Fibroblast of lung (primary cell): ENCODE measurements around the gene WTIP. TPM values are rescaled to one million over a fixed set of nuclear protein-coding genes. Genes with fewer than 3 reads are reported as not detected.
"Not testable (repeated sequence)": the region's sequence is repeated elsewhere in the genome, so short reads cannot be mapped to it uniquely, and the experiment has no call there.

Experiments used
- DNase-seq, 2 donors: peaks; one replicate each; pipeline versions ENCODE4 v3.0.0 to v3.0.0-alpha.2; 2010; ENCODE audit warnings: low read depth in 2 of 2
- H2AFZ ChIP-seq: 2 replicates; pipeline ENCODE4 v1.5.1; 2012; ENCODE audit warnings: low read length, control low read depth, inconsistent platforms
- H3K27ac ChIP-seq: 2 replicates; pipeline ENCODE4 v1.5.1; 2011; ENCODE audit warnings: low read length, control low read depth; ENCODE audit not compliant: insufficient read depth
- H3K27me3 ChIP-seq: 2 replicates; pipeline ENCODE4 v1.5.1; 2011; ENCODE audit warnings: mild to moderate bottlenecking, low read length; ENCODE audit not compliant: control insufficient read depth, insufficient read depth
- H3K36me3 ChIP-seq: 2 replicates; pipeline ENCODE4 v1.5.1; 2011; ENCODE audit warnings: low read length; ENCODE audit not compliant: control insufficient read depth, insufficient read depth
- H3K4me1 ChIP-seq: 2 replicates; pipeline ENCODE4 v1.5.1; 2011; ENCODE audit warnings: low read length; ENCODE audit not compliant: control insufficient read depth, insufficient read depth; ENCODE audit errors: extremely low read depth
- H3K4me2 ChIP-seq: 2 replicates; pipeline ENCODE4 v1.5.1; 2011; ENCODE audit warnings: low read length, control low read depth; ENCODE audit not compliant: insufficient read depth; ENCODE audit errors: extremely low read depth
- H3K4me3 ChIP-seq, 4 experiments: fragments of 200-600 bp in 1 of 4; sonication (generic) in 1 of 4; replicated peaks in 1 of 4; 2 replicates each; pipeline ENCODE4 v1.5.1; 2011 to 2016; ENCODE audit warnings: low read length in 4 of 4, low read depth in 3 of 4, mild to moderate bottlenecking in 3 of 4, control low read depth in 2 of 4, inconsistent platforms in 1 of 4, mixed read lengths in 1 of 4; ENCODE audit not compliant: insufficient read depth in 1 of 4; ENCODE audit errors: control extremely low read depth in 1 of 4
- H3K79me2 ChIP-seq: 2 replicates; pipeline ENCODE4 v1.5.1; 2012; ENCODE audit warnings: mild to moderate bottlenecking, low read length, inconsistent platforms; ENCODE audit not compliant: control insufficient read depth, insufficient read depth
- H3K9ac ChIP-seq: 2 replicates; pipeline ENCODE4 v1.5.1; 2011; ENCODE audit warnings: mild to moderate bottlenecking, low read length, control low read depth; ENCODE audit not compliant: insufficient read depth
- H3K9me3 ChIP-seq: 2 replicates; pipeline ENCODE4 v1.5.1; 2012; ENCODE audit warnings: low read depth, low read length; ENCODE audit not compliant: control insufficient read depth, insufficient read depth
- H4K20me1 ChIP-seq: 2 replicates; pipeline ENCODE4 v1.5.1; 2011; ENCODE audit warnings: low read length; ENCODE audit not compliant: control insufficient read depth, insufficient read depth; ENCODE audit errors: extremely low read depth
- CTCF ChIP-seq, 2 donors: IDR thresholded peaks in 1 of 2; conservative IDR thresholded peaks in 1 of 2; 1 replicate in 1 of 2; 2 replicates in 1 of 2; pipeline ENCODE4 v1.5.1; 2011 to 2012; ENCODE audit warnings: low read length in 2 of 2, control low read depth in 1 of 2, inconsistent platforms in 1 of 2, low read depth in 1 of 2, mild to moderate bottlenecking in 1 of 2
- EZH2 ChIP-seq: IDR thresholded peaks from 2 replicates; pipeline ENCODE4 v1.5.1; 2012; ENCODE audit warnings: low read length, control low read depth, mild to moderate bottlenecking; ENCODE audit errors: missing control alignments
- polyA plus RNA-seq, 2 donors: library from polyadenylated mRNA; depleted of rRNA in 1 of 2; stranded (reverse) in 1 of 2; unstranded in 1 of 2; fragments of >200 nt; gene quantifications; 2 replicates each; pipeline ENCODE4 v1.2.1, GENCODE V29; 2011 to 2012; ENCODE audit warnings: missing spikeins in 1 of 2
- total RNA-seq: library from RNA; depleted of rRNA; stranded (reverse); fragments of >200 nt; gene quantifications from 2 replicates; pipeline ENCODE4 v1.2.1, GENCODE V29; 2014

The WTIP gene
- total and polyA plus RNA-seq, 2 donors (not counting 1 experiment from before 2014, with no cell fraction given): 18.4 to 49.0 TPM

- no peak overlapping the region for H3K4me2 ChIP-seq
- TF ChIP-seq EZH2 (no peak), CTCF (conservative IDR thresholded peaks at IDR 0.05 in 1 of 2, IDR thresholded peaks at IDR 0.05 in 1 of 2; ENCODE audit: low read depth in 1 of 2, low read length in 2 of 2) (no peak)
- H3K36me3 ChIP-seq: peaks cover 13% of the 10 kb centered on the region
- H3K9ac ChIP-seq: no peak overlapping the region
- peaks cover 2% of the 10 kb centered on the region for H3K79me2 ChIP-seq
- H3K27me3 ChIP-seq: no peaks in the 10 kb centered on the region
- H3K27ac ChIP-seq: no peak overlapping the region
- no peak for DNase-seq
- no peak overlapping the region for H2AFZ ChIP-seq
- H3K9me3 ChIP-seq: no peaks in the 10 kb centered on the region
- H4K20me1 ChIP-seq: no peaks in the 10 kb centered on the region
- no peaks in the 10 kb centered on the region for H3K4me1 ChIP-seq
- no peak overlapping the region for H3K4me3 ChIP-seq
These were observed 13.1 kb upstream of the WTIP start for GRCh38 chr19:34468409-34468808.

- H3K4me2 ChIP-seq, DNase-seq, H3K79me2 ChIP-seq, H3K9ac ChIP-seq, H3K4me1 ChIP-seq, H3K27me3 ChIP-seq, H3K4me3 ChIP-seq, H3K9me3 ChIP-seq, H3K27ac ChIP-seq, H2AFZ ChIP-seq, H4K20me1 ChIP-seq: not testable (repeated sequence)
- H3K36me3 ChIP-seq: peaks cover 13% of the 10 kb centered on the region
These were observed 12.5 kb upstream of the WTIP start for GRCh38 chr19:34469026-34469425.

- Histone ChIP-seq H3K4me3 (no peak overlapping the region), H3K9me3 (no peaks in the 10 kb centered on the region), H2AFZ (no peak overlapping the region), H3K27ac (no peak overlapping the region), H3K36me3 (peaks cover 9% of the 10 kb centered on the region), H3K4me2 (no peak overlapping the region), H3K27me3 (no peaks in the 10 kb centered on the region), H3K4me1 (peaks cover 11% of the 10 kb centered on the region), H4K20me1 (no peaks in the 10 kb centered on the region), H3K79me2 (no peaks in the 10 kb centered on the region), H3K9ac (no peak overlapping the region)
- no peak for TF ChIP-seq EZH2
- TF ChIP-seq CTCF (conservative IDR thresholded peaks at IDR 0.05 in 1 of 2, IDR thresholded peaks at IDR 0.05 in 1 of 2; ENCODE audit: low read depth in 1 of 2, low read length in 2 of 2): no peak
- DNase-seq: no peak
These were observed 9.5 kb upstream of the WTIP start for GRCh38 chr19:34471906-34472700.
